SK-N-SH (cell line): ENCODE data around the gene GALNT12. TPM values are rescaled to one million over a fixed set of nuclear protein-coding genes. Genes with fewer than 3 reads are reported as not detected.

ENCODE experiments used
- CTCF ChIA-PET: fragments of 300-600, 350-600 bp; formaldehyde crosslinking; extraction: SDS; loops from one replicate; lab custom pipeline; 2021; lab: Yijun Ruan, JAX
- POLR2A ChIA-PET: fragments of 350-600 bp; sonication (Branson Sonifier 250); formaldehyde crosslinking; extraction: SDS; loops from one replicate; lab custom pipeline; 2020; ENCODE audit warnings: antibody characterized with exemption, inconsistent platforms; lab: Yijun Ruan, JAX
- DNase-seq: peaks from one replicate; pipeline ENCODE4 v3.0.0; 2012
- H2AFZ ChIP-seq: fragments of 200-600 bp; sonication (generic); 2 replicates; pipeline ENCODE4 v1.8.1; 2016; ENCODE audit warnings: antibody characterized with exemption, mild to moderate bottlenecking, low read depth
- H3F3A ChIP-seq: fragments of 200-600 bp; sonication (generic); replicated peaks from 2 replicates; pipeline ENCODE3; 2016; ENCODE audit warnings: antibody characterized with exemption, mild to moderate bottlenecking; ENCODE audit not compliant: insufficient read depth
- H3K27ac ChIP-seq, 2 experiments: fragments of 200-500 bp in 1 of 2; fragments of 200-600 bp in 1 of 2; sonication (Bioruptor generic) in 1 of 2; sonication (generic), shearing (Covaris generic) in 1 of 2; 2 replicates each; pipeline versions ENCODE4 v1.5.1 to v1.6.1; 2014 to 2016; ENCODE audit warnings: low read depth in 2 of 2, inconsistent platforms in 1 of 2, low read length in 1 of 2, mild to moderate bottlenecking in 1 of 2, mixed read lengths in 1 of 2
- H3K27me3 ChIP-seq: fragments of 200-600 bp; sonication (generic), shearing (Covaris generic); 2 replicates; pipeline ENCODE4 v1.6.1; 2016; ENCODE audit warnings: mixed run types; ENCODE audit not compliant: insufficient read depth
- H3K36me3 ChIP-seq, 2 experiments: fragments of 200-500 bp in 1 of 2; fragments of 200-600 bp in 1 of 2; sonication (Bioruptor generic) in 1 of 2; sonication (generic) in 1 of 2; replicated peaks in 1 of 2; 2 replicates each; pipeline versions ENCODE3 to v1.5.1; 2014 to 2016; ENCODE audit warnings: low read length in 1 of 2, mild to moderate bottlenecking in 1 of 2; ENCODE audit not compliant: insufficient read depth in 2 of 2, control insufficient read depth in 1 of 2
- H3K4me1 ChIP-seq, 2 experiments: fragments of 200-500 bp in 1 of 2; fragments of 200-600 bp in 1 of 2; sonication (Bioruptor generic) in 1 of 2; sonication (generic), shearing (Covaris generic) in 1 of 2; 2 replicates each; pipeline versions ENCODE4 v1.5.1 to v1.6.1; 2014 to 2016; ENCODE audit warnings: low read depth in 1 of 2, low read length in 1 of 2, mixed run types in 1 of 2; ENCODE audit not compliant: insufficient read depth in 2 of 2, control insufficient read depth in 1 of 2
- H3K4me2 ChIP-seq: fragments of 200-600 bp; sonication (generic), shearing (Covaris generic); 2 replicates; pipeline ENCODE4 v1.6.1; 2017; ENCODE audit warnings: mixed run types
- H3K4me3 ChIP-seq, 2 experiments: fragments of 200-500 bp in 1 of 2; fragments of 200-600 bp in 1 of 2; sonication (Bioruptor generic) in 1 of 2; sonication (generic), shearing (Covaris generic) in 1 of 2; 2 replicates each; pipeline versions ENCODE4 v1.5.1 to v1.8.1; 2014 to 2016; ENCODE audit warnings: low read depth in 2 of 2, inconsistent platforms in 1 of 2, low read length in 1 of 2, mild to moderate bottlenecking in 1 of 2, mixed read lengths in 1 of 2, moderate library complexity in 1 of 2
- H3K79me2 ChIP-seq: fragments of 200-600 bp; sonication (generic); 2 replicates; pipeline ENCODE4 v1.8.1; 2017; ENCODE audit warnings: mild to moderate bottlenecking; ENCODE audit not compliant: insufficient read depth
- H3K9ac ChIP-seq: fragments of 200-600 bp; sonication (generic); 2 replicates; pipeline ENCODE4 v1.6.1; 2017; ENCODE audit warnings: mixed run types
- H3K9me2 ChIP-seq: fragments of 200-600 bp; sonication (generic); 2 replicates; pipeline ENCODE4 v1.6.1; 2017; ENCODE audit warnings: mixed run types
- H3K9me3 ChIP-seq: fragments of 200-600 bp; sonication (generic); 2 replicates; pipeline ENCODE4 v1.6.1; 2017; ENCODE audit warnings: mixed run types, mild to moderate bottlenecking, moderate library complexity
- H4K20me1 ChIP-seq: fragments of 200-600 bp; sonication (generic); 2 replicates; pipeline ENCODE4 v1.6.1; 2017; ENCODE audit warnings: mild to moderate bottlenecking, mixed run types; ENCODE audit not compliant: insufficient read depth
- CTCF ChIP-seq: fragments of 200-600 bp; sonication (generic); IDR thresholded peaks from 2 replicates; pipeline ENCODE4 v1.6.1; 2017; ENCODE audit warnings: antibody characterized with exemption, mild to moderate bottlenecking, moderate library complexity
- ELF1 ChIP-seq: IDR thresholded peaks from 2 replicates; pipeline ENCODE4 v1.4.0; 2012
- EP300 ChIP-seq, 2 experiments: IDR thresholded peaks; 2 replicates each; pipeline versions ENCODE4 v1.4.0 to v1.6.1; 2012; ENCODE audit warnings: borderline replicate concordance in 1 of 2, low read depth in 1 of 2, low read length in 1 of 2
- EZH2phosphoT487 ChIP-seq: fragments of 200-600 bp; sonication (generic); IDR thresholded peaks from 2 replicates; pipeline ENCODE4 v1.6.1; 2017; ENCODE audit warnings: low read depth, mixed run types, mild to moderate bottlenecking, antibody characterized with exemption, moderate library complexity, borderline replicate concordance
- FOXJ3 ChIP-seq: sonication (generic); formaldehyde crosslinking; IDR thresholded peaks from 2 replicates; pipeline ENCODE4 v1.5.1; 2020; ENCODE audit warnings: mild to moderate bottlenecking, missing genetic modification reagents
- FOXM1 ChIP-seq: IDR thresholded peaks from 2 replicates; pipeline ENCODE4 v1.4.0; 2012; ENCODE audit warnings: low read depth, mild to moderate bottlenecking
- GABPA ChIP-seq: IDR thresholded peaks from 2 replicates; pipeline ENCODE4 v1.4.0; 2012; ENCODE audit warnings: low read depth, mild to moderate bottlenecking
- GATA2 ChIP-seq: sonication (generic); formaldehyde crosslinking; IDR thresholded peaks from 2 replicates; pipeline ENCODE4 v1.5.0; 2020; ENCODE audit warnings: mild to moderate bottlenecking, missing genetic modification reagents
- IRF3 ChIP-seq: fragments of 150-350 bp; IDR thresholded peaks from 2 replicates; pipeline ENCODE4 v1.6.1; 2016; ENCODE audit warnings: mild to moderate bottlenecking, low read depth, low read length
- JUND ChIP-seq: IDR thresholded peaks from 2 replicates; pipeline ENCODE4 v1.4.0; 2012
- MAX ChIP-seq: IDR thresholded peaks from 2 replicates; pipeline ENCODE4 v1.4.0; 2012; ENCODE audit warnings: low read depth
- NFIC ChIP-seq: IDR thresholded peaks from 2 replicates; pipeline ENCODE4 v1.4.0; 2012; ENCODE audit warnings: borderline replicate concordance
- PBX3 ChIP-seq: IDR thresholded peaks from 2 replicates; pipeline ENCODE4; 2012
- POLR2AphosphoS5 ChIP-seq: IDR thresholded peaks from 2 replicates; pipeline ENCODE4 v1.6.1; 2012; ENCODE audit warnings: low read depth, low read length
- RFX5 ChIP-seq: IDR thresholded peaks from 2 replicates; pipeline ENCODE4 v1.6.1; 2012; ENCODE audit warnings: mild to moderate bottlenecking, improper control_type of control experiment, low read length
- RXRA ChIP-seq: IDR thresholded peaks from 2 replicates; pipeline ENCODE4 v1.4.0; 2012; ENCODE audit warnings: low read depth, mild to moderate bottlenecking, borderline replicate concordance
- SIN3A ChIP-seq: IDR thresholded peaks from 2 replicates; pipeline ENCODE4 v1.6.1; 2012; ENCODE audit warnings: low read depth, mild to moderate bottlenecking, low read length, moderate library complexity, borderline replicate concordance
- SMC3 ChIP-seq: IDR thresholded peaks from 2 replicates; pipeline ENCODE4 v1.6.1; 2012; ENCODE audit warnings: low read depth, low read length, improper control_type of control experiment
- TEAD4 ChIP-seq: IDR thresholded peaks from 2 replicates; pipeline ENCODE4 v1.4.0; 2012; ENCODE audit warnings: mild to moderate bottlenecking, borderline replicate concordance; ENCODE audit not compliant: insufficient read depth
- USF1 ChIP-seq: IDR thresholded peaks from 2 replicates; pipeline ENCODE4 v1.4.0; 2012; ENCODE audit warnings: low read depth, borderline replicate concordance
- ZBTB33 ChIP-seq: IDR thresholded peaks from 2 replicates; pipeline ENCODE4 v1.4.0; 2012; ENCODE audit warnings: low read depth, borderline replicate concordance
- WGBS: methylation state at CpG from one replicate; pipeline ENCODE4 v1.1.6; 2017; ENCODE audit warnings: low lambda C conversion rate; 5-methylcytosine and 5-hydroxymethylcytosine counted together
- polyA plus RNA-seq, 3 experiments: library from polyadenylated mRNA; depleted of rRNA; stranded (reverse); fragments of >200 nt; gene quantifications; 2 replicates each; pipeline ENCODE4 v1.2.3, GENCODE V29; 2012

Gene GALNT12
- polyA plus RNA-seq, 1 of the 3 experiments (the other 2 are of a cell fraction): 7.4 TPM

GRCh38 chr9:98846081-98846480, 38.6 kb downstream of the GALNT12 start:
- Histone ChIP-seq H3K4me2 (no peak overlapping the region), H3K27ac (no peak overlapping the region), H3K79me2 (no peaks in the 10 kb centered on the region), H3K9ac (no peak overlapping the region), H3K4me1 (peaks cover 0 to 4% of the 10 kb centered on the region in 2 experiments; a peak in 1 of 4 replicates), H3K4me3 (no peak overlapping the region), H3K36me3 (no peaks in the 10 kb centered on the region), H4K20me1 (no peaks in the 10 kb centered on the region), H2AFZ (no peak overlapping the region), H3K9me3 (no peaks in the 10 kb centered on the region), H3F3A (peaks cover 6% of the 10 kb centered on the region), H3K27me3 (no peaks in the 10 kb centered on the region), H3K9me2 (no peaks in the 10 kb centered on the region)
- WGBS: 91% methylated on average over 2 of the region's 5 CpGs
- no peak for DNase-seq
- ChIA-PET CTCF (interaction anchor here (4.4 to 6.2 kb wide), 3 partner anchors 129 to 295 kb away, joined by 37 to 89 read pairs (median 88); no protein-coding TSS in a partner anchor), POLR2A (no interaction called here)
- TF ChIP-seq FOXM1 (no peak), FOXJ3 (CRISPR knock-in tag) (no peak), MAX (no peak), USF1 (no peak), GATA2 (CRISPR knock-in tag) (no peak), NFIC (no peak), TEAD4 (no peak), EZH2phosphoT487 (no peak), GABPA (no peak), SIN3A (no peak)

- POLR2A ChIA-PET: no interaction called here
- Histone ChIP-seq H3K4me2 (no peak overlapping the region), H2AFZ (no peak overlapping the region), H4K20me1 (no peaks in the 10 kb centered on the region), H3K9me3 (no peaks in the 10 kb centered on the region), H3K27ac (no peak overlapping the region), H3F3A (peaks cover 6% of the 10 kb centered on the region), H3K4me1 (peaks cover 0 to 4% of the 10 kb centered on the region in 2 experiments; a peak in 1 of 4 replicates), H3K9me2 (no peaks in the 10 kb centered on the region), H3K79me2 (no peaks in the 10 kb centered on the region), H3K9ac (no peak overlapping the region), H3K4me3 (no peak overlapping the region), H3K27me3 (no peaks in the 10 kb centered on the region), H3K36me3 (no peaks in the 10 kb centered on the region)
- CTCF ChIA-PET: interaction anchor here (0.8 to 6.2 kb wide), 4 partner anchors 9 to 294 kb away, joined by 3 to 89 read pairs (median 62); no protein-coding TSS in a partner anchor
- 72% methylated on average over 2 of the region's 2 CpGs for WGBS
- no peak for DNase-seq
- no peak for TF ChIP-seq PBX3
- no peak for TF ChIP-seq POLR2AphosphoS5
- TF ChIP-seq SIN3A: no peak
- no peak for TF ChIP-seq ELF1
- no peak for TF ChIP-seq IRF3
- TF ChIP-seq ZBTB33: no peak
- TF ChIP-seq RXRA: no peak
- TF ChIP-seq USF1: no peak
- TF ChIP-seq SMC3: no peak
- TF ChIP-seq EP300 (IDR thresholded peaks at IDR 0.05; ENCODE audit: borderline replicate concordance in 1 of 2, low read depth in 1 of 2, low read length in 1 of 2): no peak
- no peak for TF ChIP-seq JUND
- TF ChIP-seq GABPA: no peak
- no peak for TF ChIP-seq RFX5
- TF ChIP-seq CTCF: no peak
Measured at GRCh38 chr9:98846879-98847278, 39.4 kb downstream of the GALNT12 start.
